ENCODE data around the gene PLEK2.
A peak's percentile ranks its signal among the peaks of the same experiment; 100 is the strongest.

- TF ChIP-seq, protein P1, sequence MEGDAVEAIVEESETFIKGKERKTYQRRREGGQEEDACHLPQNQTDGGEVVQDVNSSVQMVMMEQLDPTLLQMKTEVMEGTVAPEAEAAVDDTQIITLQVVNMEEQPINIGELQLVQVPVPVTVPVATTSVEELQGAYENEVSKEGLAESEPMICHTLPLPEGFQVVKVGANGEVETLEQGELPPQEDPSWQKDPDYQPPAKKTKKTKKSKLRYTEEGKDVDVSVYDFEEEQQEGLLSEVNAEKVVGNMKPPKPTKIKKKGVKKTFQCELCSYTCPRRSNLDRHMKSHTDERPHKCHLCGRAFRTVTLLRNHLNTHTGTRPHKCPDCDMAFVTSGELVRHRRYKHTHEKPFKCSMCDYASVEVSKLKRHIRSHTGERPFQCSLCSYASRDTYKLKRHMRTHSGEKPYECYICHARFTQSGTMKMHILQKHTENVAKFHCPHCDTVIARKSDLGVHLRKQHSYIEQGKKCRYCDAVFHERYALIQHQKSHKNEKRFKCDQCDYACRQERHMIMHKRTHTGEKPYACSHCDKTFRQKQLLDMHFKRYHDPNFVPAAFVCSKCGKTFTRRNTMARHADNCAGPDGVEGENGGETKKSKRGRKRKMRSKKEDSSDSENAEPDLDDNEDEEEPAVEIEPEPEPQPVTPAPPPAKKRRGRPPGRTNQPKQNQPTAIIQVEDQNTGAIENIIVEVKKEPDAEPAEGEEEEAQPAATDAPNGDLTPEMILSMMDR (IDR thresholded peaks at IDR 0.05; ENCODE audit: low read length) = peak; percentile 100
- TF ChIP-seq EZH2 (IDR thresholded peaks at IDR 0.05; ENCODE audit: borderline replicate concordance, low read length) = no peak
These were observed 52.0 kb downstream of the PLEK2 start, which contains the start of the genes ATP6V1D and EIF2S1 for GRCh38 chr14:67359775-67360469.
